Measurements from ENCODE around the gene GRAP. TPM values are rescaled to one million over a fixed set of nuclear protein-coding genes. Genes with fewer than 3 reads are reported as not detected.

GRAP gene
- total RNA-seq, 1 experiment from 2014 or later: 0.26 TPM

DNA sequence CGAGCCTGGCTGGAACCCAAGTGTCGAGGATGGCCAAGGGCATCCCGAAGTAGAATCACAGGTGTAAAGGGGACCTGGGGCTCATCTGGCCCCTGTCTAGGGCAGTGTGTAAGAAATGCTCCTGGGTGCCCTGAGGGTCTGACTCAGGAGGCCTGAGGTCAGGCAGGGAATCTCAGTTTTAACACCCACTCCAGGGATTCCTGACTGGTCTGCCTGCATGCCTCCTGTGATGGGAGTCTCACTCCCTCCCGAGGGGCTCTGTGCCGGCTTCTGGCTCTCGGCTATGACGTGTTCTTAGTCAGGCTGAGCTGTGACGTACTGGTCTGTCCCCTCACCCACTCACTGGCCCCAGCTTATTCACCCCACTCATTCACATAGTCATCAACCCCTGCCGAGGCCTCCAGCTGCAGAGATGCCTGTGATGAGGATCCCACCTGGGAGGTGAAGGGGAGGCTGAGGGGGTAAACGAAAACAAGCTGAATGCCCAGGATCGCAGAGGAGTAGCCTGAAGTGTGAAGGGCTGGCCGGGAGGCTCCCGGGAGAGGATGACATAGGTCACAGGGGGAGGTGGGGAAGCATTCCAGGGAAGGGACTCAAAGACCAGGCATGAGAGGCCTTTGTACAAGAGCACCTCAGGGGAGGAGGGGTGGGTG, 65.9 kb downstream of the GRAP start:
- intact Hi-C loops (cut with micrococcal nuclease; ENCODE audit: unreplicated experiment): no loop called here
- no peak for DNase-seq (ENCODE audit: low spot score)
- no peaks in the 10 kb centered on the region for H3K9me3 ChIP-seq (ENCODE audit: low read depth, low read length, poor library complexity, severe bottlenecking)
- TF ChIP-seq EZH2 (IDR thresholded peaks at IDR 0.05; ENCODE audit: borderline replicate concordance, low read depth, low read length, poor library complexity, severe bottlenecking): no peak
- TF ChIP-seq, protein P1, sequence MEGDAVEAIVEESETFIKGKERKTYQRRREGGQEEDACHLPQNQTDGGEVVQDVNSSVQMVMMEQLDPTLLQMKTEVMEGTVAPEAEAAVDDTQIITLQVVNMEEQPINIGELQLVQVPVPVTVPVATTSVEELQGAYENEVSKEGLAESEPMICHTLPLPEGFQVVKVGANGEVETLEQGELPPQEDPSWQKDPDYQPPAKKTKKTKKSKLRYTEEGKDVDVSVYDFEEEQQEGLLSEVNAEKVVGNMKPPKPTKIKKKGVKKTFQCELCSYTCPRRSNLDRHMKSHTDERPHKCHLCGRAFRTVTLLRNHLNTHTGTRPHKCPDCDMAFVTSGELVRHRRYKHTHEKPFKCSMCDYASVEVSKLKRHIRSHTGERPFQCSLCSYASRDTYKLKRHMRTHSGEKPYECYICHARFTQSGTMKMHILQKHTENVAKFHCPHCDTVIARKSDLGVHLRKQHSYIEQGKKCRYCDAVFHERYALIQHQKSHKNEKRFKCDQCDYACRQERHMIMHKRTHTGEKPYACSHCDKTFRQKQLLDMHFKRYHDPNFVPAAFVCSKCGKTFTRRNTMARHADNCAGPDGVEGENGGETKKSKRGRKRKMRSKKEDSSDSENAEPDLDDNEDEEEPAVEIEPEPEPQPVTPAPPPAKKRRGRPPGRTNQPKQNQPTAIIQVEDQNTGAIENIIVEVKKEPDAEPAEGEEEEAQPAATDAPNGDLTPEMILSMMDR (conservative IDR thresholded peaks at IDR 0.05; ENCODE audit: low read depth, low read length): no peak
- POLR2A ChIA-PET (ENCODE audit: low non-redundant PET): no interaction called here
- H3K4me3 ChIP-seq (ENCODE audit: low read depth, low read length, poor library complexity, severe bottlenecking): no peak overlapping the region
- no peaks in the 10 kb centered on the region for H3K4me1 ChIP-seq (ENCODE audit: insufficient read depth, low read length, poor library complexity, severe bottlenecking)
- H3K36me3 ChIP-seq (ENCODE audit: insufficient read depth, low read length, poor library complexity, severe bottlenecking): no peaks in the 10 kb centered on the region
- CTCF ChIA-PET: no interaction called here
- no TSS peak for BruUV-seq (replicated peaks)
- H3K27me3 ChIP-seq (replicated peaks; ENCODE audit: insufficient read depth, low read depth, low read length, poor library complexity): no peaks in the 10 kb centered on the region
- no peak overlapping the region for H3K27ac ChIP-seq (ENCODE audit: low read depth, low read length, poor library complexity, severe bottlenecking)

DNA sequence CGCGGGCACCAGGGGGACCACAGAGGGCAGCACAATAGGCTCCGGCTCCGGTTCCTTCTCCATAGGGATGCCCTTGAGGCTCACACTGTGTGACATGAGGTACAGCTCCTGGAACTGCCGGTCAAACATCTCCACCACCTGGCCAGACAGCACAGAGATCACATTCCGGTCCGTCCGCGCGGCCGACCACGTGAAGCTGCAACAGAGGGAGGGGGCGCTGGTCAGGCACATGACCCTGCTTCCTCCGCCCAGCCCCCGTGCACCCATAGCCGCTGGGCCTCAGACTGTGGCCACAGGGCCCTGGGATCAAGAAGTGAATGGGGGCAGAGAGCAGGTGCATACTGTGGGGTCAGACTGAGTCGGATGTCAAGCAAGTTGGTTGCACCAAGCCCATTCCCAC, 68.1 kb downstream of the GRAP start:
- H3K27ac ChIP-seq (ENCODE audit: low read depth, low read length, poor library complexity, severe bottlenecking): no peak overlapping the region
- ChIA-PET POLR2A (ENCODE audit: low non-redundant PET) (no interaction called here), CTCF (no interaction called here)
- DNase-seq (ENCODE audit: low spot score): no peak
- no peaks in the 10 kb centered on the region for H3K36me3 ChIP-seq (ENCODE audit: insufficient read depth, low read length, poor library complexity, severe bottlenecking)
- H3K9me3 ChIP-seq (ENCODE audit: low read depth, low read length, poor library complexity, severe bottlenecking): no peaks in the 10 kb centered on the region
- TF ChIP-seq, protein P1 (conservative IDR thresholded peaks at IDR 0.05; ENCODE audit: low read depth, low read length): no peak
- no peak for TF ChIP-seq EZH2 (IDR thresholded peaks at IDR 0.05; ENCODE audit: borderline replicate concordance, low read depth, low read length, poor library complexity, severe bottlenecking)
- H3K27me3 ChIP-seq (replicated peaks; ENCODE audit: insufficient read depth, low read depth, low read length, poor library complexity): no peaks in the 10 kb centered on the region
- H3K4me1 ChIP-seq (ENCODE audit: insufficient read depth, low read length, poor library complexity, severe bottlenecking): no peaks in the 10 kb centered on the region
- intact Hi-C loops (cut with micrococcal nuclease; ENCODE audit: unreplicated experiment): no loop called here
- no TSS peak for BruUV-seq (replicated peaks)
- no peak overlapping the region for H3K4me3 ChIP-seq (ENCODE audit: low read depth, low read length, poor library complexity, severe bottlenecking)

DNA sequence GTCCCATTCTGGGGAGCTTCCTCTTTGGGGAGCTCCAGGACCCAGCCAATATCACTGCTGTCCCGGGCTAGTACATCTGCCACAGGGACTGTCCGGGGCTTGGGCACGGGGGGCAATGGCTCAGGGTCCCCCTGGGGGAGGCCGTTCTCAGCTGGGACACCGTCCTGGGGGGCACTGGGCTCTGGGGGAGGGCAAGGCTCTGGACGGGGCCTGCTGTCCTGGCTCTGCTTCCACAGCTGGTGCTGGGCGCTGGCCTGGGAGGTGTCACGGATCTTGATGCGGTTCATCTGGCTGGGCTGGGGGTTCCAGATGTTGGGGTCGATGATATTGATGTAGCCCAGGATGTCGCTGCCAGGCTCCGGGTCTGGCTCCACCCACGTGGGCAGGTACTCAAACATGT, 68.7 kb downstream of the GRAP start:
- Histone ChIP-seq H3K4me3 (ENCODE audit: low read depth, low read length, poor library complexity, severe bottlenecking) (no peak overlapping the region), H3K9me3 (ENCODE audit: low read depth, low read length, poor library complexity, severe bottlenecking) (no peaks in the 10 kb centered on the region), H3K4me1 (ENCODE audit: insufficient read depth, low read length, poor library complexity, severe bottlenecking) (no peaks in the 10 kb centered on the region), H3K27ac (ENCODE audit: low read depth, low read length, poor library complexity, severe bottlenecking) (no peak overlapping the region), H3K36me3 (ENCODE audit: insufficient read depth, low read length, poor library complexity, severe bottlenecking) (no peaks in the 10 kb centered on the region), H3K27me3 (replicated peaks; ENCODE audit: insufficient read depth, low read depth, low read length, poor library complexity) (no peaks in the 10 kb centered on the region)
- ChIA-PET POLR2A (ENCODE audit: low non-redundant PET) (no interaction called here), CTCF (interaction anchor here (0.5 kb wide), 1 partner anchor 23 kb away, joined by 3 read pairs; no protein-coding TSS in a partner anchor)
- no TSS peak for BruUV-seq (replicated peaks)
- TF ChIP-seq, protein P1 (conservative IDR thresholded peaks at IDR 0.05; ENCODE audit: low read depth, low read length): no peak
- TF ChIP-seq EZH2 (IDR thresholded peaks at IDR 0.05; ENCODE audit: borderline replicate concordance, low read depth, low read length, poor library complexity, severe bottlenecking): no peak
- DNase-seq (ENCODE audit: low spot score): no peak
- intact Hi-C loops (cut with micrococcal nuclease; ENCODE audit: unreplicated experiment): no loop called here
